Kidney epithelial cell (primary cell): ENCODE data around the gene CTDSP1. TPM values are rescaled to one million over a fixed set of nuclear protein-coding genes. Genes with fewer than 3 reads are reported as not detected.
A peak's percentile ranks its signal among the peaks of the same experiment; 100 is the strongest.

Source experiments
- DNase-seq: peaks from one replicate; pipeline ENCODE4 v3.0.0-alpha.2; 2010; ENCODE audit warnings: low read depth
- H3K27me3 ChIP-seq: 2 replicates; pipeline ENCODE4 v1.6.0; 2011; ENCODE audit warnings: low read length; ENCODE audit not compliant: control insufficient read depth, insufficient read depth
- H3K36me3 ChIP-seq: 2 replicates; pipeline ENCODE4 v1.5.1; 2011; ENCODE audit warnings: low read length; ENCODE audit not compliant: control insufficient read depth, insufficient read depth
- H3K4me3 ChIP-seq: 2 replicates; pipeline ENCODE4 v1.5.1; 2011; ENCODE audit warnings: low read depth, mild to moderate bottlenecking, control low read depth, low read length
- CTCF ChIP-seq: IDR thresholded peaks from 2 replicates; pipeline ENCODE4 v1.5.1; 2011; ENCODE audit warnings: mild to moderate bottlenecking, moderate library complexity, low read length, control low read depth, inconsistent platforms; ENCODE audit not compliant: insufficient read depth, poor library complexity, severe bottlenecking
- total RNA-seq: library from RNA; depleted of rRNA; stranded (reverse); fragments of >200 nt; gene quantifications from 2 replicates; pipeline ENCODE4 v1.2.3, GENCODE V29; 2015

The CTDSP1 gene
- total RNA-seq, 1 donor from 2014 or later = 37.8 TPM

- H3K27me3 ChIP-seq = no peaks in the 10 kb centered on the region
- H3K36me3 ChIP-seq = no peaks in the 10 kb centered on the region
- no peak for TF ChIP-seq CTCF
- DNase-seq = no peak
- peak overlapping the region; percentile 81 for H3K4me3 ChIP-seq
Measured at GRCh38 chr2:218398437-218399390, 954 bp upstream of the CTDSP1 start.

- no peak for TF ChIP-seq CTCF
- no peaks in the 10 kb centered on the region for H3K36me3 ChIP-seq
- peak overlapping the region; percentile 81 for H3K4me3 ChIP-seq
- H3K27me3 ChIP-seq = no peaks in the 10 kb centered on the region
- no peak for DNase-seq
Measured at GRCh38 chr2:218400167-218400929, 680 bp downstream of the CTDSP1 start.

- Histone ChIP-seq H3K27me3 (no peaks in the 10 kb centered on the region), H3K36me3 (no peaks in the 10 kb centered on the region), H3K4me3 (peak overlapping the region; percentile 81)
- no peak for TF ChIP-seq CTCF
- no peak for DNase-seq
Measured at GRCh38 chr2:218400930-218401881, 1.5 kb downstream of the CTDSP1 start.

GRCh38 chr2:218401890-218402289, 2.2 kb downstream of the CTDSP1 start:
- Histone ChIP-seq H3K4me3 (no peak overlapping the region), H3K27me3 (no peaks in the 10 kb centered on the region), H3K36me3 (no peaks in the 10 kb centered on the region)
- DNase-seq = no peak
- TF ChIP-seq CTCF = no peak

- no peaks in the 10 kb centered on the region for H3K27me3 ChIP-seq
- no peak for TF ChIP-seq CTCF
- no peak for DNase-seq
- no peak overlapping the region for H3K4me3 ChIP-seq
- no peaks in the 10 kb centered on the region for H3K36me3 ChIP-seq
Measured at GRCh38 chr2:218402491-218402901, 2.8 kb downstream of the CTDSP1 start.
